HEK293T (cell line): ENCODE data around the gene EDEM1.

Experiments used
- ARNT ChIP-seq: fragments of 450-650 bp; IDR thresholded peaks from 2 replicates; pipeline ENCODE4 v1.6.1; 2017; ENCODE audit warnings: mild to moderate bottlenecking
- ELF4 ChIP-seq: fragments of 450-650 bp; IDR thresholded peaks from 2 replicates; pipeline ENCODE4 v1.6.1; 2017; ENCODE audit warnings: antibody characterized with exemption
- FOXA1 ChIP-seq: fragments of 450-650 bp; IDR thresholded peaks from 2 replicates; pipeline ENCODE4 v1.6.1; 2016; ENCODE audit warnings: mild to moderate bottlenecking
- SP1 ChIP-seq: fragments of 450-650 bp; IDR thresholded peaks from 2 replicates; pipeline ENCODE4 v1.6.1; 2017
- TARDBP ChIP-seq: fragments of 450-650 bp; IDR thresholded peaks from 2 replicates; pipeline ENCODE4 v1.6.1; 2016
- ZNF384 ChIP-seq: fragments of 450-650 bp; IDR thresholded peaks from 2 replicates; pipeline ENCODE4 v1.6.1; 2016

DNA sequence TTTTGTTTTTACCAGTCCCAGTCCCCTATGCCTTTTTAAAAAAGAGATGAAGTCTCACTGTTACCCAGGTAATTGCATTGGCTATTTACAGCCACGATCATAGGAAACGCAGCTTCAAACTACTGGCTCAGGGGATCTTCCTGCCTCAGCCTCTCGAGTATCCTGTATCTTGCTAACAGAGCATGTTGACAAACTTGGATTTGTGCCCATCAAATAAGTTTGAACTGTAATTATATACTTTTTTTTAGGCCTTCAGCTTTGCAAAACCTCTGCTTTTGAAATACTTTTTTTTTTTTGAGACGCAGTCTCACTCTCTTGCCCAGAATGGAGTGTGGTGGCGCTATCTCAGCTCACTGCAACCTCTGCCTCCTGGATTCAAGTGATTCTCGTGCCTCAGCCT, 3.0 kb upstream of the EDEM1 start:
- TF ChIP-seq ZNF384 (no peak), ELF4 (no peak), FOXA1 (no peak), SP1 (no peak), ARNT (no peak), TARDBP (no peak)
